GM19238 (cell line): ENCODE data around the gene PABPN1.
A peak's percentile ranks its signal among the peaks of the same experiment; 100 is the strongest.

Experiments used
- DNase-seq: peaks from one replicate; pipeline ENCODE4 v3.0.0; 2011; ENCODE audit warnings: low spot score; ENCODE audit not compliant: insufficient read length

The PABPN1 gene

GRCh38 chr14:23326491-23327332 is 5.5 kb downstream of the PABPN1 start:
- DNase-seq: no peak

- DNase-seq: peak; percentile 58
Measured at GRCh38 chr14:23327947-23328744, 6.9 kb downstream of the PABPN1 start.

- no peak for DNase-seq
Measured at GRCh38 chr14:23335623-23336022, 14.4 kb downstream of the PABPN1 start.

- no peak for DNase-seq
Measured at GRCh38 chr14:23339506-23340268, 18.4 kb downstream of the PABPN1 start.

GRCh38 chr14:23344481-23344880 is 23.2 kb downstream of the PABPN1 start:
- no peak for DNase-seq

DNA sequence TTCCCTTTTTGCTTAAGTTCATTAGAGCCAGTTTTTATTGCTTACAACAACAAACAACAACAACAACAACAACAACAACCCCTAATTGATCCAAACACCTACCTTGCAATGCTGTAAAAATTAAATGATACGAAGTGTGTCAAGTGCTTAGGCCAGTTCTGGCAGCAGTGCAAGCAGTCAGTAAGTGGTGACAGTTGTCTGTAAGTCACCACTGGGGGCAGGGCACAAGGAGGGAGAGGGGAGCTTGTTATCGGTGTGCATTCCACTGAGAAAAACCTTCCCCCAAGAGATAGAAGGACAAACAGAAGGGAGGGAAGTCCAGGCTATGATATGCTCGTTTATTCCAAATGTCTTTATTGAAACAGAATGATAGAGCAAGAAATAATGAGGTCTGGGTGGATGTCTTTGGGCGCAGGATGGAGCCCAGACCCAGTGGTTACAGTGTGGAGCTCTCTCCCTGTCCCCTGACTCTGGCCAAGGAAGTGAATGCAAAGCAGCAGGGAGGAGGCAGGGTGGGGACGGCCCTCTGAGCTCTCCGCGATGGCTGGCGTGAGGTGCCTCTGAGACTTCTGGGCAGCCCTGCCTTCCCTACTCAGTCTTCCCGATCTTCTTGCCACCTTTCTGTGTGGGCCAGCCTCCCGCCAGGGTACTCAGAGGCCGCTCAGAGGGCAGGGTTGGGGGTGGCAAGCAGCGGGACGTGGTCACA is 24.9 kb downstream of the PABPN1 start:
- no peak for DNase-seq

DNA sequence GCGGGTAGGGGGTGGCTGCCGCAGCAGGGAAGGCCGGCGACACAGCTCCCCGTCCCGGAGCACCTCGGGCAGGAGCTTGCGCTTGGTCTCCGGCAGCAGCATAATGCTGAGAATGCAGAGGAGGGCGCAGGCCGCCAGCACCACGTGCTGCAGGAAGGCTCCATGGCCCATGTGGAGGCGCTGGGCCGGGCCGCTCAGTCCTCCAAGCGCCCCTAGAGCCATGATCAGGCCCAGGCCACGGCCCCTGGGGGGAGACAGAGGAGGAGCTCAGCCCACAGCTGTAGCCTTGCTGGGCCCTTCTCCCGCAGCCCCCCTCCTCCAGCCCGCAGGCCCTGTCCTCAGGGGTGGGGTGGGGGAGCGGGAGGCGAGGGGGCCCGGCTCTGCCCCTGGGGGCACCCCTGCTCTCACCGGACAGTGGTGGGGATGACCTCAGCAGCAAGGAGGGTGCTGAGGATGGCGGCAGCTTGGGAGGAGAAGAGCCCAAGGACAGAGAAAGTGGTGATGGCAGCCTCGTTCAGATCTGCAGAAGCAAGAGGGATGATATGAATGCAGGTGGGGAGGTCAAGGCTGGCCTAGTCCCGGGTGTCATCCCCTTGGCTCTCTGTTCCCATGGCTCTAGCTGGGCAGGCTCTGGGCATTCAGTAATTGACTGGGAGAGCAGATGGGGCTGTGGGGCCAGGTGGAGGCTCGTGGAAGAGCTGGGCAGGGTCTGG is 25.6 kb downstream of the PABPN1 start:
- no peak for DNase-seq

GRCh38 chr14:23347406-23348296 is 26.4 kb downstream of the PABPN1 start:
- no peak for DNase-seq

GRCh38 chr14:23348297-23348655 is 27.0 kb downstream of the PABPN1 start:
- DNase-seq: no peak

DNA sequence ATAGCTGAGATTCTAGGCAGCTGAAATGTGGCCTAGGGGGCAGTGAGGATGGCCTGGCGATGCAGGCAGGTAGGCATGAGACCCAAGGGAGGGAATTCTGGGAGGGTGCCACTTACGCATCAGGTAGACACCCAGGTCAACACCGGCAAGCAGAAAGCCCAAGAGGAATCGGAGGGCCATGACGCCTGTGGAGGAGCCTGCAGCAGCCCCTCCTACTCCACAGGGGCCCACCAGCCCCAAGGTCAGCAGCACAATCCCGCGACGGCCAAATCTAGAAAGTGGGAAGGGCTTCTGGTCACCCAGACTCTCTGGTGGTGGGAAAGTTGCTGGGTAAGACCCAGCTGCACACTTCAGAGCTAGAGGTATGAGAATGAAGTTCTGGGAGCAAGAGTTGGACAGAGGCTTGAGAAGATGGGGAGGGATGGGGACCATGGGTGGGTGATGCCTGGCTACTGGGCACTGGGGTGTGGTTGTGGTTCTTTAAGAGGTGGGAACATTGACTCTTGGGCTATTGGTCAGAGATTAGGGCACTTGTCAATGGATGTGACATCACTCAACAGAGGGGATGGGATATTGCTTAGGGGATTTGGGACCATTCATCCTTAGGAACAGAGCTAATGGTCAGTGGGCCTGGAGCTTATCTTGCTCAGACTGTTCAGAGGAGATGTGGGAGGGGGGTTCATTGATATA is 28.0 kb downstream of the PABPN1 start:
- DNase-seq: no peak

- DNase-seq: no peak
Measured at GRCh38 chr14:23351681-23352505, 30.6 kb downstream of the PABPN1 start.

GRCh38 chr14:23352506-23353432 is 31.5 kb downstream of the PABPN1 start, which contains the start of gene SLC22A17:
TSS of gene SLC22A17 (minus strand) at chr14:23352887.
- no peak for DNase-seq

- DNase-seq: no peak
Measured at GRCh38 chr14:23353433-23353780, 32.1 kb downstream of the PABPN1 start.

DNA sequence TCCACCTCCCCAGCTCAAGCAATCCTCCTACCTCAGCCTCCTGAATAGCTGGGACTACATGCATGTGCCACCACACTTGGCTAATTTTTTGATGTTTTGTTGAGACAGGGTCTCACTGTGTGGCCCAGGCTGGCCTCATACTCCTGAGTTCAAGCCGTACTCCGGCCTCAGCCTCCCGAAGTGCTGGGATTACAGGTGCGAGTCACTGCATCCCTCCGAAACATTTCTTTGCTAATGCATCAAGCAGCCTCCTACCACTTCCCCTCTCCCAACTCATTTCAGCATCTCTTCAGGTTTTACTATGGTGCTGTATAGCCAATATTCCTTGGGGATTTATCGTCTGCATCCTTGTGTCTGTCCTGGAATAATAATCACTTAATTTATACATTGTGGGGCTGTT is 33.7 kb downstream of the PABPN1 start:
- DNase-seq: no peak

- no peak for DNase-seq
Measured at GRCh38 chr14:23355871-23356435, 34.7 kb downstream of the PABPN1 start.

DNA sequence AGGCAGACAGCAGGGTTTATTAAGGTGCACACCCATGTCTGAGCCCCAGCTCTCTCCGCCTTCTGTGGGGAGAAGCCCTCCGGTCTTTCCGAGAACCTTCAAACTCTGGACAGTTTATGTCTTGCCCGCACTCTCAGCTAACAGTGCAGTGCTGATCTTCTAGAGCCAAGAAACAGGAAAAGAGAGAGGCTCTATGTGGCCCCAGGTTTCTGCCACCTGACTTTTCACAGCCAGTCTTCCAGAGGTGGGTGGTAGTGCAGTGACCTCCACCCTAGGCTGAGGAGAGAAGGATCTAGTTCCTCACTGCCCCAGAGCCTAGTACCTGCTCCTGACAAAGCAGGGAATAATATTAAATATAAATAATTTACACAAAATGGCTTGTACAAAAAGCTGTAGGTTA is 35.4 kb downstream of the PABPN1 start:
- no peak for DNase-seq

GRCh38 chr14:23357261-23357660 is 36.0 kb downstream of the PABPN1 start:
- DNase-seq: no peak
